Iris pigment epithelial cell (primary cell): ENCODE measurements around the gene STAC.

Experiments
- DNase-seq: peaks from one replicate; pipeline ENCODE4 v3.0.0-alpha.2; 2011; ENCODE audit warnings: low read depth

Gene STAC

DNA sequence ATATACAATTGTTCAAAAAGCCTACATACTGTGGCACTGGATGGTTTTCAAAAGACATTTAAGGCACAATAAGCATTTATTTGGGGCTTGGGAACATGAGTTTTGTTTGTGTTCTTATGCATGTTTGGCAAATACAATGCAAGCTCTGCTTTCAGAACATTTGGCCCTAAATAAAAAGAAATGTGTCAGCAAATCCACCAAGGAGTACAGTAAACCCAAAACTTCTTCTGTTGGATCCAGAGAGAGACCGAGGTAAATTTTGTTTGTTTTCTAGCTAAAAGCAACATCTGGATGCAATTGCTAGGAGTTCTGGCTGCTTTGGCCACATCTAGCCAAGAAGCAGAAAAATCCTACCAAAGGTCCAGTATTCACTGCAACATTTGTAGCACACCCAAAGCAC lies 215.2 kb downstream of the STAC start:
- DNase-seq, result no peak

DNA sequence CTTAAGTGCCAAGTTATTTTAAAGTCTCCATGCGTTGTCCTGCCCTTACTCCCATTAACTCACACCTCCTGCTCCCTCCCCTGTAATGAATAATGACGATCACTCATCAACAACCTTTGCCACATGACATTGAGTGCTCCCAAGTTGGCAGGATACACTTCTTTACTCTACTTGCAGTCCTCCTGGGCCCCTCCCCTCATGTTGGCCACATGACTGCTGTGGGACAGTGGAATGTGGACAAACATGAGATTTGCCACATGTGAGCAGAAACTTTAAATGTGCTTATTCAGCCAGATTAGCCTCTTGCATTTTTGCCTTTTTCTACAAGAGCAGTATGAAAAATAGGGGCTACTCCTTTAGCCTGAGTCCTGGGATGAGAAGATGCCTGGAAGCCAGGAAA lies 216.1 kb downstream of the STAC start:
- no peak for DNase-seq

DNA sequence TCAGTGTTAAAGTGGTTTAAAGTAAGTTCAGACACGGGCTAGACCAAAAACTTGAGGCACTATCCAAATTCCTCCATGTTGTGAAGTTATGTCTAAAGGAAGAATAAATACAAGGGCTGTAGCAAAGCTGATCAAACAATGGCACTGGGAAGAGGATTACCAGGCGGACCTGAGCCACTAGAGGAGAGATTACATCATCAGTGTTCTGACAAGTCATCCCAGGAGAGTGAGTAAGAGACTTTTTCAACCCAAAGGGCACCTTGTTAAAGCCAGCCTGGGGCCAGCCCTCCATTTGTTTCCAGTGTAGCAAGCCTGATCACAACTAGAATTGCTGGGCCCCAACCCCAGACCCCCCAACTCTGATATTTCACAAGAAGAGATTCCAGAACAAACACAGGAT lies 217.1 kb downstream of the STAC start:
- DNase-seq, result peak; percentile 39
